Mammary epithelial cell (primary cell): Measurements from ENCODE around the gene PIK3R1.

Source experiments
- EZH2 ChIP-seq: IDR thresholded peaks from 2 replicates; pipeline ENCODE4 v1.6.1; 2012; ENCODE audit warnings: low read length, inconsistent platforms, borderline replicate concordance
- TF ChIP-seq, protein P1 (sequence below), 2 donors: IDR thresholded peaks in 1 of 2; conservative IDR thresholded peaks in 1 of 2; 2 replicates each; pipeline ENCODE4 v1.5.1; 2011 to 2012; ENCODE audit warnings: inconsistent platforms in 2 of 2, low read length in 2 of 2, mild to moderate bottlenecking in 2 of 2, control low read depth in 1 of 2, low read depth in 1 of 2; ENCODE audit not compliant: insufficient read depth in 1 of 2; ENCODE audit errors: extremely low read depth in 1 of 2

DNA sequence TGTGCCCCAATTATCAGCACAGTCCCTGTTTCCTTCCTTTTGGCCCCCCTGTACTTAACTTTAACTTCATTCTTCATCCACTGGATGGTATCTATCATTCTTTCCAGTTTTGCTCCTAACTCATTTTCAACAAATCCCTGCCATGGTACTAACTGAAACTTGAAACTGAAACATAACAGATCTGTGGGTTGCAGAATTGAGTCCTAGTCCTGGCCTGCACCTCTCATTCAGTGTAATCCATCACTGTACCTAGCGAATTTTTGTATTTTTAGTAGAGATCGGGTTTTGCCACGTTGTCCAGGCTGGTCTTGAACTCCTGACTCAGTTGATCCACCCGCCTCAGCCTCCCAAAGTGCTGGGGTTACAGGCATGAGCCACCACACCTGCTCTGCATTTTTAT lies 15.3 kb upstream of the PIK3R1 start:
- TF ChIP-seq, protein P1, sequence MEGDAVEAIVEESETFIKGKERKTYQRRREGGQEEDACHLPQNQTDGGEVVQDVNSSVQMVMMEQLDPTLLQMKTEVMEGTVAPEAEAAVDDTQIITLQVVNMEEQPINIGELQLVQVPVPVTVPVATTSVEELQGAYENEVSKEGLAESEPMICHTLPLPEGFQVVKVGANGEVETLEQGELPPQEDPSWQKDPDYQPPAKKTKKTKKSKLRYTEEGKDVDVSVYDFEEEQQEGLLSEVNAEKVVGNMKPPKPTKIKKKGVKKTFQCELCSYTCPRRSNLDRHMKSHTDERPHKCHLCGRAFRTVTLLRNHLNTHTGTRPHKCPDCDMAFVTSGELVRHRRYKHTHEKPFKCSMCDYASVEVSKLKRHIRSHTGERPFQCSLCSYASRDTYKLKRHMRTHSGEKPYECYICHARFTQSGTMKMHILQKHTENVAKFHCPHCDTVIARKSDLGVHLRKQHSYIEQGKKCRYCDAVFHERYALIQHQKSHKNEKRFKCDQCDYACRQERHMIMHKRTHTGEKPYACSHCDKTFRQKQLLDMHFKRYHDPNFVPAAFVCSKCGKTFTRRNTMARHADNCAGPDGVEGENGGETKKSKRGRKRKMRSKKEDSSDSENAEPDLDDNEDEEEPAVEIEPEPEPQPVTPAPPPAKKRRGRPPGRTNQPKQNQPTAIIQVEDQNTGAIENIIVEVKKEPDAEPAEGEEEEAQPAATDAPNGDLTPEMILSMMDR (conservative IDR thresholded peaks at IDR 0.05 in 1 of 2, IDR thresholded peaks at IDR 0.05 in 1 of 2; ENCODE audit: extremely low read depth in 1 of 2, insufficient read depth in 1 of 2, low read depth in 1 of 2, low read length in 2 of 2) = no peak
- no peak for TF ChIP-seq EZH2
